ENCODE results near the gene TXNIP.

TXNIP gene

DNA sequence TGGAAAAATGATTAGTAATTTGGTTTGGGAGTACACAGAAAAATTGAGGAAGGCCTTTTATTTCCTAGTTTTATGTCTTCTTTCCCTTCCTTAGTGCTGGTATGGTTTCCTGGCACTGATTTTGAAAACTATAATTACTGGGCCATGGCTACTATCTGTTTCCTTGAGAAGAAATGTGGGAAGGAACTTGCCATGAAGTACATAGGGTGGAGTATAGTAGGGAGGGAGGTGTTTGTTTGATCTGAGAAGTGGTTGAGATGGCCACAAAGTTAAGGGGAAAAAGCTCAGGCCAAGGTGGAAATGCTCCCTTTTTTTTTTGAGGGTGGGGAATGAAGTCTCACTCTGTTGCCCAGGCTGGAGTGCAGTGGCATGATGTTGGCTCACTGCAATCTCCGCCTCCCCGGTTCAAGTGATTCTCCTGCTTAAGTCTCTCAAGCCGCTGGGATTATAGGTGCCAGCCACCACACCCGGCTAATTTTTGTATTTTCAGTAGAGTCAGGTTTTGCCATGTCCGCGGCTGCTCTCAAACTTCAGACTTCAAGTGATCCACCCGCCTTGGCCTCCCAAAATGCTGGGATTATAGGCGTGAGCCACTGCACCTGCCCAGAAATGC lies 13.9 kb upstream of the TXNIP start:
- DNase-seq (ENCODE audit: low read depth), result no peak

GRCh38 chr1:146007489-146008133 lies 11.2 kb upstream of the TXNIP start:
- no peak for DNase-seq (ENCODE audit: low read depth)

DNA sequence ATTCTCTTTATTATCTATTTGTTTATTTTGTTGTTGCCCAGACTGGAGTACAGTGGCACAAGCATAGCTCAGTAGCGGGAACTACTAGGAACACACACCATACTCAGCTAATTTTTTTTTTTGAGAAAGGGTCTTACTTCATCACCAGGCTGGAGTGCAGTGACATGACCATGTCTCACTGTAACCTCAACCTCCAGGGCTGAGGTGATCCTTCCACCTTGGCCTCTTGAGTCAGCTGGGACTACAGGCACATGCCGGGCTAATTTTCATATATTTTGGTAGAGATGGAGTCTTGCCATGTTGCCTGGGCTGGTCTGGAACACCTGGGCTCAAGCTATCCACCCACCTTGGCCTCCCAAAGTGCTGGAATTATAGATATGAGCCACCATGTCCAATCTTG lies 5.3 kb upstream of the TXNIP start:
- DNase-seq (ENCODE audit: low read depth), result no peak

- DNase-seq (ENCODE audit: low read depth), result no peak
Observed at GRCh38 chr1:145999321-146000024, 3.1 kb upstream of the TXNIP start.

GRCh38 chr1:145997718-145998023 lies 1.3 kb upstream of the TXNIP start:
- no peak for DNase-seq (ENCODE audit: low read depth)

- no peak for DNase-seq (ENCODE audit: low read depth)
Observed at GRCh38 chr1:145997016-145997717, 788 bp upstream of the TXNIP start.

- DNase-seq (ENCODE audit: low read depth), result no peak
Observed at GRCh38 chr1:145995964-145996432, 381 bp downstream of the TXNIP start.

- DNase-seq (ENCODE audit: low read depth), result no peak
Observed at GRCh38 chr1:145995148-145995881, 1.1 kb downstream of the TXNIP start.

- DNase-seq (ENCODE audit: low read depth), result no peak
Observed at GRCh38 chr1:145994391-145995120, 1.8 kb downstream of the TXNIP start.

DNA sequence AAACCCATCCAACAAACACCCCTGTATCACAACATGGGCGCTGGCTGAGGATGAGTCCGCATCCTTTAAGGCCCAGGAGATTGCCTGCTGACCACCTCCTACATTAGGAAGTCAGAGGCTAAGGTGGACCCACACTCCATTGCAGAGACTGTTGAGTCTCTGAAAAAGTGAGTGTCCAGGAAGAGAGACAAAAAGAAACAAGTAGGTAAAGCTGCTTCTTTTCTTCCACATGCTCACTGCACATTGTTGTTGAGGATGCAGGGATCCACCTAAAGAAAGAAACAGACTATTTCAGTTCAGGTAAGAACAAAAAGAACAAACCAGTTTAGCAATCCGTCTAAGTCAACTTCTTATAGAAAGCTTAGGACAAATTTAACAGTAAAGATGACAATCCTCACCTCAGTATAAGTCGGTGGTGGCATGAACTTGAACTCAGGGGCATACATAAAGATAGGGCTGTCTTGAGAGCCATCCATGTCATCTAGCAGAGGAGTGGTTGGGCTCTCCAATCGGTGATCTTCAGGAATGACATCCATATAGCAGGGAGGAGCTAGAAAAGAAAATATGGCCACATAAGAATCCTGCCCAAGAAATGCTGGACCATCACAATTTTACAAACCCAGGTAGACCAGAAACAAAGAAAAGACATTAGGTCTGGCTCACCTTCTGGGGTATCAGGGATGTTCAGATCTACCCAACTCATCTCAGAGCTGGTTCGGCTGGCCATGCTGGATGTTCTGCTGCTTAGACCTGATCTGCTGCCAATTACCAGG lies 2.6 kb downstream of the TXNIP start:
- no peak for DNase-seq (ENCODE audit: low read depth)

- no peak for DNase-seq (ENCODE audit: low read depth)
Observed at GRCh38 chr1:145992958-145993617, 3.3 kb downstream of the TXNIP start.

DNA sequence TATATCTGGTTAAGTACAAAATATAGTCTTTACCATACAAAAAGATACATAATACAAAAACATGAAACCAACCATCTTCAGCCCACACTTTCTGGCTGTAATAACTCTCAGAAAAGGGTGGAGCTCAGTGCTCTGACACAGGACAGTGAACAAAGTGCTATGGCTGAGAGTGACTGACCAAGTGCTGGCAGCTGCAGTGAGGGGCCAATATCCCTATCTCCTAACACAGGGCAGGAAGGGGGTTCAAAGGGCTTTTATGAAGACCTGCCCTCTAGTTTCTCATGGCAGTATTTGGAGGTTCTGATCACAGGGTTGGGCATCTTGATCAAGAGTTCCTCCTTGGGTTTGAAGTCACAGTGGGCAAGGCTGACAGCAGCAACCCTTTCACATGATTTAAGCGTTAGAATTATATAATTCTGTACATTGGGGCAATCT lies 3.9 kb downstream of the TXNIP start:
- DNase-seq (ENCODE audit: low read depth), result no peak

DNA sequence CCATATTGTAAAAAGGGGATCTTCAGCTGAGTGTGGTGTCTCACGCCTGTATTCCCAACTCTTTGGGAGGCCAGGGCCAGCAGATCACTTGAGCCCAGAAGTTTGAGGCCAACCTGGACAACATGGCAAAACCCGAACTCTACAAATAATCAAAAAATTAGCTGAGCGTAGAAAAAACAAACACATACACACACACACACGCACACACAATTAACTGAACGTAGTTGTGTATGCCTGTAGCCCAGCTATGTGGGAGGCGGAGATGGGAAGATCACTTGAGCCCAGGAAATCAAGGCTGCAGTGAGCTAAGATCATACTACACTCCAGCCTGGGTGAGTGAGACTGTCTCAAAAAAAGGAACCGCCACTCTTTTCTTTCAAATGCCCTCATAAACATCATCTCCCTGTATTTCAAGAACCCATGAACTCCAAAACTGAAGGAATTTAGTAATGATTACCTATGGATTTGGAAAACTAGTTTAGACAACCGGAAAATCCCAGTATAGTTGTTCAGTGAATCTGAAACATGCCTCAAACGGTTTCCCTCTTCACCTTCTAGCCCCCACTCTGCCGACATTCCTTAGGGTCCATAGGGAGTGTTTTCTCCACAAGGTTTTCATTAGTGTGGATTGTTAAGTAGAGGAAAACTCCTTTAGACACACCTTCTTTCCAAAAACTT lies 4.5 kb downstream of the TXNIP start:
- no peak for DNase-seq (ENCODE audit: low read depth)

- no peak for DNase-seq (ENCODE audit: low read depth)
Observed at GRCh38 chr1:145990249-145990855, 6.0 kb downstream of the TXNIP start.

GRCh38 chr1:145988773-145989172 lies 7.6 kb downstream of the TXNIP start:
- DNase-seq (ENCODE audit: low read depth), result no peak

- DNase-seq (ENCODE audit: low read depth), result no peak
Observed at GRCh38 chr1:145987926-145988325, 8.5 kb downstream of the TXNIP start.

DNA sequence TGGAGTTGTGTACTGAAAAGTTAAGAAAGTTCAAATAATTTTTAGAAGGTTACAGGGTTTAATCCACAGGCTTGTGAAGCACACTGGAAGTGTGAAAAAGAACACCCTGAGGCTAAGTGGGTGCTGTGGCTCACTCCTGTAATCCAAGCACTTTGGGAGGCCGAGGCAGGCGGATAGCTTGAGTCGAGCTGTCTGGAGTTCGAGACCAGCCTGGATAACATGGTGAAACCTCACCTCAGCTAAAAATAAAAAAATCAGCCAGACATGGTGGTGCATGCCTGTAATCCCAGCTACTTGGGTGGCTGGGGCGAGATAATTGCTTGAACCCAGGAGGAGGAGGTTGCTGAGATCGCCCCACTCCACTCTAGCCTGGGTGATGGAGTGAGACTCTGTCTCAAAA lies 9.8 kb downstream of the TXNIP start:
- DNase-seq (ENCODE audit: low read depth), result no peak

DNA sequence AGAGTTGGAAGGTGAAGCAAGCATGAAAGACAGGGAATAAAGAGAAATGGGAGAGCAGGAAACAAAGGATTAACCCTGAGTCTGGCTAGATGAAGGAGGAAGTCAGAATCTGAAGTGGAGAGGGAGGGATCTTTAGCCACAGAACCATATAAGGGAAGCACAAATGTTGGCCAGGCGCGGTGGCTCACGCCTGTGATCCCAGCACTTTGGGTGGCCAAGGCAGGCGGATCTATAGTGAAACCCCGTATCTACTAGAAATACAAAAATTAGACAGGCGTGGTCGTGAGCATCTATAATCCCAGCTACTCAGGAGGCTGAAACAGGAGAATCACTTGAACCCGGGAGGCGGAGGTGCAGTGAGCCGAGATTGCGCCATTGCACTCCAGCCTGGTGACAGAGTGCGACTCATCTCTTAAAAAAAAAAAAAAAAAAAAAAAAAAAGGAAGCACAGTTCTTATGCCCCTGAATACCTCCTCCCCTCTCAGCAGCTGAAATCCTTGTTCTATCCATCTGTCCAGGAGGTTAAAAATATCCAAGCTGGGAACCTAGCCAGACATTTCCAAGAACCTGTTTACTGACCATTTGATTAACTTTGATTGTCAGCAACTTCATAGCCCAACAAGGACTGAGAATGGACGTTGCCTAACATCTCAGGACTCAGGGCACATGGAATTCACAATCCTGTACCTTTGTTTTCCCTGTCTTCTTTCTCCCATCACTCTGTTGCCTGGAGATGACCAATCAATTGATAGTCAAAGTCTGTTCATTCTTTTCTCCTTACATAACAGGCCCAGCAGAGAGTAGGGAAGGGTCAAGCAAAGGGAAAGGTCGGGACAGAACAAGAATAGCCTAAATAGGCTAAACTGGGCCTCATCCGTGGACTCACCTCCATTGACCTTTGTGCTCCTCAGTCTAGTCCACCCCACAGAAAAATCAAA lies 10.6 kb downstream of the TXNIP start:
- no peak for DNase-seq (ENCODE audit: low read depth)
